Loucy (cell line): ENCODE data around the gene CBX2.

Experiments
- EZH2phosphoT487 ChIP-seq: fragments of 200-600 bp; IDR thresholded peaks from 2 replicates; pipeline ENCODE4 v1.6.1; 2018; ENCODE audit warnings: antibody characterized with exemption, mild to moderate bottlenecking, moderate library complexity, borderline replicate concordance
- TF ChIP-seq, protein P1 (sequence below): fragments of 200-600 bp; sonication (generic); conservative IDR thresholded peaks from 2 replicates; pipeline ENCODE4 v1.5.1; 2014; ENCODE audit warnings: mild to moderate bottlenecking, antibody characterized with exemption, low read length

DNA sequence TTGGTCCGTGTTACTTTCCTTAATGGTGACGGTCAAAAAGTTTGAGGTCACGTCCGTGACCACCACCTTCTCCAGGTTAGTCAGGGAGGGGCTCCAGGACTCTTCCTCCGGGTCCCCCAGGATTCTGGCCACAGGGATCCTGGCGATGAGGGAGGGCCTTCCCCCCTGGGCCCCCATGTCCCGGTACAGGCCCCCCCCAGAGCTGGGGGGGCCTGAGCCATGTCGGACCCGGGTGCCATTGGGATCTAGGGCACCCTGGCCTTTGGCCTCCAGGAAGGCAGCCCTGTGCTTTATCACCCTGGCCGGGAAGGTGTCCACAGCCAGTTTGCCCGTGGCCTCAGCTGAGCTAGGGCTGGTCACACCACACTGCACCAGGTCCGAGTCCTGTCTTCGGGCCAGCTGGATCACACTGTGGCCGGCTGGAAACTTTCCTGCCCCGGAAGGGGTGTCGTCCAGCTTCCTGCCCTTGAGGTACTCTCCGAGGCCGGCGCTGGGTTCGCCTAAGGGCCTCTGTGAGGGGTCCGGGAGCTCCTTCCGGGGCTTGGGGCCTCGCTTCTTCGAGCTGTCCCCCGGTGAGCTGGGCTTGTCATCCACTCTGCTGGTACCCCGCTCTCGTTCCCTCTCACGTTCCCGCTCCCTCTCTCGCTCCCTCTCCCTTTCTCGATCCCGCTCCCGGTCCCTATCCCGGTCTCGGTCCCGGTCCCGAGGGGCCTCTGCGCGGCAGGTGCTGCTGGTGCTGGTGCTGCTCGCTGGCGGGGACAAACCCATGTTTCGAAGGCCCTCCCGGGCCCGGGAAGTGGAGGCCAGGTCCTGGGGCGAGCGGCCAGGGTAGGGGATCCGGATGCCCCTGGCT is 16.9 kb downstream of the CBX2 start:
- TF ChIP-seq, protein P1, sequence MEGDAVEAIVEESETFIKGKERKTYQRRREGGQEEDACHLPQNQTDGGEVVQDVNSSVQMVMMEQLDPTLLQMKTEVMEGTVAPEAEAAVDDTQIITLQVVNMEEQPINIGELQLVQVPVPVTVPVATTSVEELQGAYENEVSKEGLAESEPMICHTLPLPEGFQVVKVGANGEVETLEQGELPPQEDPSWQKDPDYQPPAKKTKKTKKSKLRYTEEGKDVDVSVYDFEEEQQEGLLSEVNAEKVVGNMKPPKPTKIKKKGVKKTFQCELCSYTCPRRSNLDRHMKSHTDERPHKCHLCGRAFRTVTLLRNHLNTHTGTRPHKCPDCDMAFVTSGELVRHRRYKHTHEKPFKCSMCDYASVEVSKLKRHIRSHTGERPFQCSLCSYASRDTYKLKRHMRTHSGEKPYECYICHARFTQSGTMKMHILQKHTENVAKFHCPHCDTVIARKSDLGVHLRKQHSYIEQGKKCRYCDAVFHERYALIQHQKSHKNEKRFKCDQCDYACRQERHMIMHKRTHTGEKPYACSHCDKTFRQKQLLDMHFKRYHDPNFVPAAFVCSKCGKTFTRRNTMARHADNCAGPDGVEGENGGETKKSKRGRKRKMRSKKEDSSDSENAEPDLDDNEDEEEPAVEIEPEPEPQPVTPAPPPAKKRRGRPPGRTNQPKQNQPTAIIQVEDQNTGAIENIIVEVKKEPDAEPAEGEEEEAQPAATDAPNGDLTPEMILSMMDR: no peak
- TF ChIP-seq EZH2phosphoT487: no peak
